Spinal cord (tissue), 10 donors: ENCODE data around the gene GABRG3. TPM values are rescaled to one million over a fixed set of nuclear protein-coding genes. Genes with fewer than 3 reads are reported as not detected.

Source experiments
- DNase-seq, 6 donors: peaks; one replicate each; pipeline versions ENCODE4 v3.0.0 to v3.0.0-alpha.2; 2013 to 2015; ENCODE audit warnings: low spot score in 6 of 6, low read depth in 4 of 6
- H3K27ac ChIP-seq: one replicate; pipeline ENCODE4 v1.5.1; 2013; ENCODE audit warnings: low read depth, low read length, control low read depth
- H3K27me3 ChIP-seq: one replicate; pipeline ENCODE4 v1.6.1; 2013; ENCODE audit warnings: low read length; ENCODE audit not compliant: control insufficient read depth, insufficient read depth
- H3K36me3 ChIP-seq: one replicate; pipeline ENCODE4 v1.6.1; 2013; ENCODE audit warnings: low read length; ENCODE audit not compliant: control insufficient read depth, insufficient read depth
- H3K4me1 ChIP-seq: one replicate; pipeline ENCODE4 v1.6.1; 2013; ENCODE audit warnings: low read length; ENCODE audit not compliant: control insufficient read depth, insufficient read depth
- H3K4me3 ChIP-seq: one replicate; pipeline ENCODE4 v1.5.1; 2013; ENCODE audit warnings: low read depth, low read length, control low read depth
- H3K9me3 ChIP-seq: one replicate; pipeline ENCODE4 v1.6.1; 2013; ENCODE audit warnings: low read length; ENCODE audit not compliant: control insufficient read depth, insufficient read depth
- WGBS: methylation state at CpG from one replicate; pipeline ENCODE4 v1.1.5; 2013; ENCODE audit warnings: missing lambda C conversion rate; ENCODE audit not compliant: insufficient coverage; 5-methylcytosine and 5-hydroxymethylcytosine counted together
- polyA plus RNA-seq, 2 donors: library from polyadenylated mRNA; unstranded; fragments of 120-200 nt; gene quantifications; one replicate each; pipeline ENCODE4 v1.2.1, GENCODE V29; 2013; ENCODE audit not compliant: insufficient read length in 2 of 2
- total RNA-seq, 2 donors: library from RNA; depleted of rRNA in 1 of 2; stranded (reverse); fragments of 120-200 nt in 1 of 2; fragments of >200 nt in 1 of 2; gene quantifications; one replicate each; pipeline versions ENCODE4 v1.2.3 to v1.2.4, GENCODE V29; 2013 to 2014
- donor health status: healthy.

The GABRG3 gene
- total and polyA plus RNA-seq, 4 donors, result 5.7 to 23.7 (median 10.4) TPM

DNA sequence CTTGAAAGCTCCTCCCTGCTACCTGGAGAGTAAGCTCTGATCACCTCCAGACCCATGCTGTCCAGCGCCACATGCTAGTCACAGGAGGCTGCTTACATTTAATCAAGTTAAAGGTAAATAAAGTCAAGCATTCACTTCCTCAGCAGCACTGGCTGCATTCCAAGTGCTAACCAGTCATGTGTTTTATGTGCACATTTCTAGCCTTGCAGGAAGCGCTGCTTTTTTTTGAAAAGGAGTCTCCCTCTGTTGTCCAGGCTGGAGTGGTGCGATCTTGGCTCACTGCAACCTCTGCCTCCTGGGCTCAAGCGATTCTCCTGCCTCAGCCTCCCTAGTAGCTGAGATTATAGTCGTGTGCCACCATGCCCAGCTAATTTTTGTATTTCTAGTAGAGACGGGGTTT is 279.2 kb downstream of the GABRG3 start:
- no peak for DNase-seq
- no peaks in the 10 kb centered on the region for H3K9me3 ChIP-seq
- no peak overlapping the region for H3K4me3 ChIP-seq
- H3K27me3 ChIP-seq, result no peaks in the 10 kb centered on the region
- H3K27ac ChIP-seq, result no peak overlapping the region
- peaks cover 5% of the 10 kb centered on the region for H3K36me3 ChIP-seq
- H3K4me1 ChIP-seq, result peaks cover 5% of the 10 kb centered on the region
- WGBS, result 92% methylated on average over 5 of the region's 6 CpGs

DNA sequence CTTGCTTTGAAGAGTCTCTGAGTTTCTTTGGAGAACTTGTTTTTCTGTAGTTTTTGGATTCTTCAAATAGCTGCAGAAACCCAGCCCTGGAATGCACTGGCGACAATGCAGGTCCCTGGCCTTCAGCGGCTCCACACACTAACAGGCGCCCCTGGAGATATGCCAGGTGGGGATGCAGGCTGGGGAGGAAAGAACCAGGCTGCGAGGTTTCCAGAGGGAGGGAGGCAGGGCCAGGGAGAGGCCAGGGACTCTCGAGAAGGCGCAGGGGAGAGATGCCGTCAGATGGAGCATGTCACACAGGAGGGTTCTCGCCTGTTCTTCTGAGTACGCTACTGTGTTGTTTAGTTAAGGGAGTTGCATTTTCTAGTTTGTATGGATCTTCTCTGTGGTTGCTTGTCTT is 283.1 kb downstream of the GABRG3 start:
- no peak overlapping the region for H3K27ac ChIP-seq
- H3K4me3 ChIP-seq, result no peak overlapping the region
- WGBS, result 73% methylated on average over 5 of the region's 9 CpGs
- H3K27me3 ChIP-seq, result no peaks in the 10 kb centered on the region
- DNase-seq, result no peak
- H3K36me3 ChIP-seq, result peaks cover 1% of the 10 kb centered on the region
- peaks cover 5% of the 10 kb centered on the region for H3K4me1 ChIP-seq
- no peaks in the 10 kb centered on the region for H3K9me3 ChIP-seq

DNA sequence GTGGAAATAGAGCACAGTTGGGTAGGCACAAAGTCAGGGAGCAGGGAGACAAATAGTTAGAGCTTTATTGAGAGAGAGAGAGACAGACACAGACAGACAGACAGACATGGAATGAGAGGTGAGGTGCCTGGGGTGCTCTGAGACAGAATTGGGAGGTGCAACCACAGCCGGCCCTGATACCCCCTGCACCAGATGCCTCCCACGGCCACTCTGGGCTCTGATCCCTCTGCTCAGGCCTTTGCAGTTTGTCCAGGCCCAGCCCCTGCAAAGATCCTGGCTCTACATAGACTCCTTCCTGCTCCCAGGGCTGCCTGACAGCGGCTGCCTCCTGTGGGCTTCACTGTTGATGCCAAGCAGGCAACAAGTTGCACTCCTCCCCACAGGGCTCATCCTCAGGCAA is 283.8 kb downstream of the GABRG3 start:
- Histone ChIP-seq H3K27ac (no peak overlapping the region), H3K27me3 (no peaks in the 10 kb centered on the region), H3K4me1 (peaks cover 5% of the 10 kb centered on the region), H3K36me3 (no peaks in the 10 kb centered on the region), H3K4me3 (no peak overlapping the region), H3K9me3 (no peaks in the 10 kb centered on the region)
- 69% methylated on average over 3 of the region's 3 CpGs for WGBS
- no peak for DNase-seq

DNA sequence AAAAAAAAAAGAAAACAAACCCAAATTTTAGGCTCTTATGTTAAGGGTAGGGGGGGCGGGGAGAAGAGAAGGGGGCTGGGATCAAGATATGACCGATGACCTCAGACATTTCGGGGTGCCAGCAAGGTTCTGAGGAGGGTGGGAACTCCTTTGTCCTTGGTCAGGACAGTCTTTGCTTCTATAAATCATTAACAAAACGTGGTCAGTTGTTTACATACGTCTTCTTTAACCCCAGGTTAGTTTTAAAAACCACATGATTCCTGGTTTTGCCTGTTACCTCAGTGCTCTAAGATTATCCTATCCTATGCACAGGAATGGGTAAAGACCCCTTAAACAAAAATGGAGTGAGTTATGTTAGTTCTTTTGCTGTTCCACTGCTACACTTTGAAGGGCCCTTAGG is 285.5 kb downstream of the GABRG3 start:
- Histone ChIP-seq H3K4me3 (no peak overlapping the region), H3K27ac (no peak overlapping the region), H3K27me3 (no peaks in the 10 kb centered on the region), H3K9me3 (no peaks in the 10 kb centered on the region), H3K36me3 (no peaks in the 10 kb centered on the region), H3K4me1 (peaks cover 5% of the 10 kb centered on the region)
- 80% methylated on average over 1 of the region's 5 CpGs for WGBS
- DNase-seq, result no peak

DNA sequence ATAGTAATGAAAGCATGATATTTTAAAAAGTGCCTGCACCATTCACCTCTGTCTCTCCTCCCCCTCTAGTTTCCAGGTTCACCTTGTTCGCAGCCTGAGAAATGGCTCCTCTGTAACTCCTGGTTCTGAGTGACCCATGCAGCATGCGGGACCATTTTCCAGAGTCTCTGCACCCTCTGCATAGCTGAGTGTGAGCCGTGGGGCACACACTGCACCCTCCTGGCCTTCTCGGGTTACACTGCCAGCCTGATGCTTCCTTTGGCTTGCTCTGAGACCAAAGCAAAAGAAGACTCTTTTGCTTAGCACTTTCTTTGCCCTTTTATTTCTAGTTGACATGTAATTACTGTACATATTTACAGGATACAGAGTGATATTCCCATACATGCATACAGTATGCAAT is 287.3 kb downstream of the GABRG3 start:
- Histone ChIP-seq H3K4me1 (peaks cover 3% of the 10 kb centered on the region), H3K27ac (no peak overlapping the region), H3K27me3 (no peaks in the 10 kb centered on the region), H3K36me3 (no peaks in the 10 kb centered on the region), H3K9me3 (no peaks in the 10 kb centered on the region), H3K4me3 (no peak overlapping the region)
- DNase-seq, result no peak
- 63% methylated on average over 4 of the region's 4 CpGs for WGBS

DNA sequence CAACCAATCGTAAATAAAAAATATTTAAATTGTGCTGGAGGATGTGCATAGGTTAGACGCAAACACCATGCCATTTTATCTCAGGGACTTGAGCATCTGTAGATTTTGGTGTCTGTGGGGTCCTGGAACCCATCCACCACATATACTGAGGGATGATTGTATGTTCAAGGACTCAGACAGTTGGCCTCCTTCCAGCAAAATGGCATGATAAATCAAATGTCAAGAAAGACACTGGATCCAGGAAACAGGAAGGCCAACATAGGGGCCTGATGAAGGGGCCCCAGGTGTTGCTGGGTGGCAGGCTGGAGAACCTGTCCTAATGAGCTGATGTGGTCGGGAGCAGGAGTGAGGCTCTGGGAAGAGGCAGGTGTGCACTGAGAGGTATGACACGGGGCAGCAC is 289.5 kb downstream of the GABRG3 start:
- Histone ChIP-seq H3K4me1 (no peaks in the 10 kb centered on the region), H3K4me3 (no peak overlapping the region), H3K27ac (no peak overlapping the region), H3K9me3 (no peaks in the 10 kb centered on the region), H3K36me3 (no peaks in the 10 kb centered on the region), H3K27me3 (no peaks in the 10 kb centered on the region)
- WGBS, result 76% methylated on average over 2 of the region's 4 CpGs
- peak in 1 of 6 donors; percentile 33 for DNase-seq

DNA sequence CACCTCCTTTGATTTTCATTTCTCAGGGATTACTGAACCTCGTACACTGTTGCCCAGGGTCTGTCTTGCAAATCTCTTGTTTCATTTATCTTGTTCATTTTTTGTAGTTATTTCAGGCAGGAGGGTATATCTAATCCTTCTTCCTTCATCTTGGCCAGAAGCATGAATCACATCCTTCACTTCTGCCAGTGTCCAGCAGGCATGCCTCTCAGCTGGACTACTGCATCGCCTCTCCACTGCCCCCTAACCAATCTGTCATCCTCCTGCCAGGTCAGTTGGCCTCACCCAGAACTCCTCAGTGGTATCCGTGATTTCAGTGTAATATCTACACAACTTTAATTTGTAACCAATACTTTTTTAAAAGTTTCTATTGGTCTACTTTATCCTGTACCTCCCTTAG is 297.9 kb downstream of the GABRG3 start:
- 90% methylated on average over 2 of the region's 3 CpGs for WGBS

DNA sequence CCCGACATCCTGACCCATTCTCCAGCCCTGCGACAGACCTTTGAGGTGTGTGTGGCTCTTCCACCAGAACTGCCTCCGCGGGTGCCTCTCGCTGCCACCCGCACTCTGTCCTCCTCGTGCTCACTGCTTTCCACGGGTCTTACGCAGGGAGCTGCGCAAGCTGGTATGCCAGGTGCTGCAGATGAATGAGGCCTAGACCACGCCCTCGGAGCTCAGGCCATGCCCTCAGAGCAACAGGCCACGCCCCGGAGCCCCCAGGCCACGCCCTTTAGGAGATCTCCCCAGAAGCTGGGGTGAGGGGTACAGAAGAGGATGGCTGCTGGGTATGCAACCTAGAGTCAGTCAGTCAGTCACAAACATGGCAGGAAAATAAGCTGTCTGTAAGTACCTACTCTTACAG is 300.3 kb downstream of the GABRG3 start:
- H3K4me1 ChIP-seq, result no peaks in the 10 kb centered on the region
- H3K27me3 ChIP-seq, result no peaks in the 10 kb centered on the region
- H3K36me3 ChIP-seq, result peaks cover 4% of the 10 kb centered on the region
- H3K9me3 ChIP-seq, result no peaks in the 10 kb centered on the region
- DNase-seq, result no peak
- no peak overlapping the region for H3K4me3 ChIP-seq
- 93% methylated on average over 14 of the region's 15 CpGs for WGBS
- H3K27ac ChIP-seq, result no peak overlapping the region

More for the DNA sequence above, 297.9 kb downstream of the GABRG3 start:
- H3K4me1 ChIP-seq, result no peaks in the 10 kb centered on the region
- no peaks in the 10 kb centered on the region for H3K27me3 ChIP-seq
- H3K4me3 ChIP-seq, result no peak overlapping the region
- no peaks in the 10 kb centered on the region for H3K9me3 ChIP-seq
- H3K36me3 ChIP-seq, result peaks cover 4% of the 10 kb centered on the region
- no peak for DNase-seq
- no peak overlapping the region for H3K27ac ChIP-seq

DNA sequence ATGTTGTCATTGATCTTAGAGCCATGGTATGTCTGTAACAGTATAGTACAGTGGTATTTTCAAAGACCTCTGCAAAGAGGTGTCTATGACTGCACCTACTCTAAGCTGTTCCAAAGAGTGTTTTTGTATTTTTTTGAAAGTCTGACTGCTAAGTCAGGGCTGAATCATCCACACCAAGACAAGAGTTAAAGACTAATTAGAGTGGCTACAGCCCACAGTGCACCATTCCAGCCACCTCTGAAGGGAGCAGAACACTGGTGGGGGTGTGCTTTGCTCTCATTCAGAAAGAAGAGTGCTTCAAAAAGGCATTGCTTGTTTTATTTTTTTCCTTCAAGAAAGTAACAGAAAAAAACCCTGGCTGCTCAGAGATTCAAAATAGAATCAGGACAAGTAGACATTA is 301.4 kb downstream of the GABRG3 start:
- Histone ChIP-seq H3K4me3 (no peak overlapping the region), H3K9me3 (no peaks in the 10 kb centered on the region), H3K27ac (no peak overlapping the region), H3K27me3 (no peaks in the 10 kb centered on the region), H3K4me1 (no peaks in the 10 kb centered on the region), H3K36me3 (peaks cover 4% of the 10 kb centered on the region)
- no peak for DNase-seq

DNA sequence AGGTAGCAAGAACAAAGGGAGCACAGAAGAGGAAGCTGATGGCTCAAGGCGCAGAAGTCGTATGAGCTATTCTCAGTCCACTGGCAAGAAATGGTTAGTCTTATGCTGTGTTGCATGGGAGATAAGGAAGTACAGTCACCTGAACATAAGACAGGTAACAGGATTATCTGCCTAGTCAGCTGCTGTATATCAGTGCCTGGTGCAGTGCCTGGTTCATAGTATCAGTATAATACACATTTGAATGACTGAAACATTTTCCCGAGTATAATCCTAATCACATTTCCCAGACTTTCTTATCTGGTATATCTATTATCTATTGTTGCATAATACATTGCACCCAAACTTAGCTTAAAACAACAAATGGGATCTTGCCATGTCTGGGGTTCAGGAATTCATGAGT is 302.5 kb downstream of the GABRG3 start:
- no peak for DNase-seq
- Histone ChIP-seq H3K4me1 (no peaks in the 10 kb centered on the region), H3K36me3 (peaks cover 4% of the 10 kb centered on the region), H3K27ac (no peak overlapping the region), H3K9me3 (no peaks in the 10 kb centered on the region), H3K27me3 (no peaks in the 10 kb centered on the region), H3K4me3 (no peak overlapping the region)
- WGBS, result 100% methylated on average over 2 of the region's 3 CpGs
